ENCODE data around the gene ARVCF. TPM values are rescaled to one million over a fixed set of nuclear protein-coding genes. Genes with fewer than 3 reads are reported as not detected.

The ARVCF gene
- total RNA-seq, 1 donor from 2014 or later = 26.8 TPM

- intact Hi-C loops (cut with micrococcal nuclease) = no loop called here
- ATAC-seq = no peak
- no peak for DNase-seq
Measured at GRCh38 chr22:20035375-20036083, 18.9 kb upstream of the ARVCF start.

DNA sequence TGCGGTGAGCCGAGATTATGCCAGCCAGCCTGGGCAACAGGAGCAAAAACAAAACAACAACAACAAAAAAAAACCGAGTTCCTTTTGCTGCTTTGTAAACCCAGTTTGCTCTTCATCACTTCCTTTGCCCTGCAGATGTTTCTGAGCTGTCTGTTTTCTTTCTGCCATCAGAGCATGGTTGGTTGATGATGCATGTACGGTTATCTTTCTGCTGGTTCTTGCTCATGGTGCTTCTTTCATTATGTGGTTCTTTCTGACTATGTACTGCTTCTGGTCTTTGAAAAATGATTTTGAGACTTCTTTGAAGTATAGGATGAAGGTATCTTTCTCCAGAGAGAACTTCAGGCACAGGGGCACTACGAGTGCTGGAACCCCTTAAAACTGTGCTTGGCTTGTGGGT is 17.5 kb upstream of the ARVCF start:
- intact Hi-C loops (cut with micrococcal nuclease) = no loop called here
- ATAC-seq = no peak
- DNase-seq = no peak

GRCh38 chr22:20033045-20033706 is 16.6 kb upstream of the ARVCF start:
- intact Hi-C loops (cut with micrococcal nuclease) = no loop called here
- ATAC-seq = peak; percentile 83
- peak; percentile 85 for DNase-seq

- intact Hi-C loops (cut with micrococcal nuclease) = no loop called here
- peak; percentile 9 for ATAC-seq
Measured at GRCh38 chr22:20032407-20032991, 15.9 kb upstream of the ARVCF start.

GRCh38 chr22:20031732-20032406 is 15.2 kb upstream of the ARVCF start:
- no peak for ATAC-seq
- intact Hi-C loops (cut with micrococcal nuclease) = no loop called here
- no peak for DNase-seq

More at GRCh38 chr22:20032407-20032991, 15.9 kb upstream of the ARVCF start:
- DNase-seq = no peak

- intact Hi-C loops (cut with micrococcal nuclease) = no loop called here
- ATAC-seq (peak; percentile 57), DNase-seq (no peak)
Measured at GRCh38 chr22:20029550-20030225, 13.1 kb upstream of the ARVCF start.

DNA sequence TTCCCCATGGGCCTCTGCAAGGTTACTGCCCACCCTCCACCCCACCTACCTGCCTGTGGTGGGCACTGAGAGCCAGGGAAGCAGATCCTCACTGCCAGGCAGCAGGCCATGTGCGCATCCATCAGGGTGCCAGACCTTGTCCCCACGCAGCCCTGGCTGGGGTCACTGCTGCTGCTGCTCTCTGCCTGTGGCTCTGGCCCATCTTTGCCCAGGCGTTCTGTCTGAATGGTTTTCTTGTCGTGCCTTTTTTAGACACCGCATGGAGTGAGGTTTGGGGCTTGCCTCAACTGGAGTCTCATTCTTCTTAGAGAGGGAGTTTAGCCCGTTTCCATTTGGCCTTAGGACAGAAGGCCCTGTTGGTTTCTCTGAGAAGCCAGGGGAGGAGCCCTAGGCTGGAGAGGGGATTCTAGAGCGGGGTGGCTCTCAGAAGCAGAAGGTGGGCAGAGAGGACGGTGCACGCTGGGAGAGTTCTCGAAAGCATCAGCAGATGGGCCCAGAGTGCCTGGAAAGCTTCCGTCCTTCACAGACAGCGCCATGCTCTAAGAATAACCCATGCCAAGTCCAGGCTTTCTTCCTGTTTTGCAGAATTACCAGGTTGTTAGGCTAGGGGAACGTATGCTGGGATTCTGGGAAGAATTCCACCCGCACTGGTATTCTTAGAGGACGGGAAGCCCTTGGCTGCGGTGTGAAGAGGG is 12.4 kb upstream of the ARVCF start:
- DNase-seq = no peak
- intact Hi-C loops (cut with micrococcal nuclease) = no loop called here
- ATAC-seq = peak; percentile 1

- intact Hi-C loops (cut with micrococcal nuclease) = no loop called here
- DNase-seq (no peak), ATAC-seq (no peak)
Measured at GRCh38 chr22:20027966-20028854, 11.6 kb upstream of the ARVCF start.

DNA sequence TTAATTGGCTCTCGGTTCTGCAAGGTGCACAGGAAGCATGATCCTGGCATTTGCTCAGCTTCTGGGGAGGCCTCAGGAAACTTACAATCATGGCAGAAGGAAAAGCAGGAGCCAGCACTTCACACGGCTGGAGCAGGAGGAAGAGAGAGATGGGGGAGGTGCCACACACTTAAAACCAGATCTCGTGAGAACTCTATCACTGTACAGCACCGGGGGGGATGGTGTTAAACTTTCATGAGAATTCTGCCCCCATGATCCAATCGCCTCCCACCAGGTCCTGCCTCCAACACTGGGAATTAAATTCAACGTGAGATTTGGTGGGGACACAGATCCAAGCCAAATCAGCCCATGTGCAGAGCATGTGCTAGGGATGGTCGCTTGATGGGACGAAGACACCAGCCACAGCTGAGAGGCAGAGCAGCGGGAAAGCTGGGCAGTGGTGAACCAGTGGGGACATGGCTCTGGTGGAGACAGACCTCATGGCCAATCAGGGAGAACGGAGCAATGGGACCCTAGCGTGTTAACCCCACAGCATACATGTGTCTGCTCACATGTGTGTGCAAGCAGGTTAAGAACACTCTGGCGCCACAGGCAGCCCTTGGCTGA is 10.5 kb upstream of the ARVCF start:
- ATAC-seq (no peak), DNase-seq (peak; percentile 6)
- intact Hi-C loops (cut with micrococcal nuclease) = no loop called here

- intact Hi-C loops (cut with micrococcal nuclease) = no loop called here
- peak; percentile 15 for DNase-seq
- ATAC-seq = no peak
Measured at GRCh38 chr22:20026204-20026908, 9.7 kb upstream of the ARVCF start.

- peak; percentile 17 for DNase-seq
- no peak for ATAC-seq
- intact Hi-C loops (cut with micrococcal nuclease) = no loop called here
Measured at GRCh38 chr22:20025401-20026203, 9.0 kb upstream of the ARVCF start.

- intact Hi-C loops (cut with micrococcal nuclease) = no loop called here
- ATAC-seq (no peak), DNase-seq (peak; percentile 26)
Measured at GRCh38 chr22:20024650-20025397, 8.2 kb upstream of the ARVCF start.

GRCh38 chr22:20024225-20024624 is 7.6 kb upstream of the ARVCF start:
- DNase-seq = peak; percentile 77
- peak; percentile 39 for ATAC-seq
- intact Hi-C loops (cut with micrococcal nuclease) = no loop called here

DNA sequence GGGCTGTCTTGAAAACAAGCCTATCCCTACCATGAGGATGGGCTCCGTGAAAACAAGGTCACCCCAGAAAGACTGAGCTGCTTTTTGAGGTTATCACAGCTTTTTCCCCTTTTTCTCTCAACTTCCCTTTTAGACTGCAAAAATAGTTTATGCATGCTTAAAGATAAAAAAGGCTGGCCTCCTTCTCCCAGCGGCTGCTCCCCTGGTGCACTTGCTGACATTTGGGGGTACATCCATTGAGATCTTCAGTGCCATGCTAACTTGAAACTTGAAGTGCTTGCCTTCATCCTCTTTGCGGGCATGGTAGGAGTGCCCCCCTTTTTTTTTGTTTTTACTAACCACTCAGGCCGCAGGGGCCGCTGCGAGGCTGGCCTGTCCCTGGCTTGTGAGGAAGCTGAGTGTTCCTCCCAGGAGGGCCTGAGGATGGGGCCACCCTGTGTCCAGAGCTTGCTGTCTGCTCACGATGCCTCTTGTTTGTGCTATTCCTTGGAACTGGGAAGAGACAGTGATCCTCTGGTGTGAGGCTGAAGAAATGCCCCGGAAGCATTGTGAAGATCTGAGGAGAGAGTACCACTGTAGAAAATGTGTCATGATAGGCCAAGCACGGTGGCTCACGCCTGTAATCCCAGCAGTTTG is 6.5 kb upstream of the ARVCF start:
- DNase-seq (peak; percentile 20), ATAC-seq (no peak)
- intact Hi-C loops (cut with micrococcal nuclease) = no loop called here
